ENCODE measurements around the gene NHLRC4.

Gene NHLRC4

GRCh38 chr16:565419-566330 lies 1.1 kb upstream of the NHLRC4 start:
- DNase-seq (ENCODE audit: low spot score) = peak; percentile 71

GRCh38 chr16:567373-568256 lies 810 bp downstream of the NHLRC4 start:
- no peak for DNase-seq (ENCODE audit: low spot score)

- DNase-seq (ENCODE audit: low spot score) = no peak
Measured at GRCh38 chr16:568401-569258, 1.8 kb downstream of the NHLRC4 start.

- DNase-seq (ENCODE audit: low spot score) = peak; percentile 57
Measured at GRCh38 chr16:569445-570254, 2.8 kb downstream of the NHLRC4 start, which contains the start of gene PIGQ. PIGQ (plus strand) TSS chr16:569968; CDS start chr16:574075, 4,107 bp downstream.

DNA sequence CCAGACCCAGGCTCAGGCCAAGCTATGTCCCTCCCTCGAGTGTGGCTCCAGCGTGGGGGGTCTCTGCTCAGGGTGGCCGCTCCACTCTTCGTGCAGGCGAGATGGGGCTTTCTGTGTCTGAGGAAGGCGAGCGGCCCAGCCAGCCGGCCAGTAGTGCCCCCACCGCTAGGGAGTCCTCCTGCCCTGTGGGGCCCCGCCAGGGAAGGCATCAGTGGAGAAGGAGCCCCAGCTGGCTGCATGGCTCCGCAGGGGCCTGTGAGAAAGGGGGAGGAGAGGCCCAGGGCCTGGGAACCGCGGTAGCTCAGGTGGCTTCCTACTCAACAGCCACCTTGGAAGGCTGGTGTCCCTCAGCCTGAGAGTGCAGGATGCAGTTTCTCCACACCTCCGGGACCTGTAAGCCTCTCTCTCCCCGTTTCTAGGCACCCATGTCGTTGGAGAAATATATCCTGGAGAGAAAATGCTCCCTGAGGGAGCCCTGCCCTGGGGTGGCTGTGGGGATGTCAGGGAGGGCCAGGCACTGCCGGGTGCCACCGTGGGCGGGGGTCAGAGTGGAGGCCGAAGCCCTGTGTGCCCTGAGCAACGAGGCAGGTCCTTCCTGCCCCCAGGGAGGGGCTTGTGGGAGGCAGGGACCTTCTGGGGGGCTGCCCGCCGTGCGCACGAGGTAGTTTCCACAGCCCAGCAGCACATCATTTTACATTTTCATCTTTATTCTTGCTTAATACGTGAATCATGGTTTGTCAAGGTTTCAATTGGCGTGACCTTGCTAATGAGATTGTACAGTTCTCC lies 6.3 kb downstream of the NHLRC4 start:
- DNase-seq (ENCODE audit: low spot score) = no peak

GRCh38 chr16:574021-574760 lies 7.4 kb downstream of the NHLRC4 start:
- no peak for DNase-seq (ENCODE audit: low spot score)

GRCh38 chr16:575354-576196 lies 8.8 kb downstream of the NHLRC4 start:
- DNase-seq (ENCODE audit: low spot score) = no peak

DNA sequence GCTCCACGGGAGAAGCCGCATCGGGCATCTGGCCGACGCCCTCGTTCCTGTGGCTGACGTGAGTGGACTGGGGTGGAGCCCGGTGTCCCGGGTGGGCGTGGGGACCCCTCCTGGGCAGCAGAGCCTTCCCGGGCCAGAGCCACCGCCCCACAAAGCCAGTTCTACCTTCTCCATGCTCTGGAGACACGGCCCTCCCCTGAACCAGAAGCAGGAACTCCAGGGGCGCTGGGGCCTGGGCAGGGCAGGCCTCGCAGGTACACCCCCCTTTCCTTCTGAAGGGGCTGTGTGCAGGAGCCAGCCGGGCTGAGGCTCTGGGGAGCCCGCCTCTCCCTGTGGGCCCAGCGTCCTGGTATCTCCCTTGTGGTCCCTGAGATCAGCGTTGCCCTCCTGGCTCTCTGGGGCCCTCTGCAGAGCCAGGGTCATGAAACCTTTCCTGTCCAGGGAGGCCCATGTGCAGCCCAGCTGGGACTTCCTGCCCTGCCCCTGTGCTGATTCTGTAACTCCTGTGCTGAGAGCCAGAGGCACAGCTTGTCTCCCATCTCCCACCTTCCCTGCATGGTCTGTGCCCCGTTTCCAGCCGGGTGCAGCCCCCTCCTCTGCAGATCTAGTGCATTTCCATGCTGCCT lies 9.5 kb downstream of the NHLRC4 start:
- DNase-seq (ENCODE audit: low spot score) = no peak

DNA sequence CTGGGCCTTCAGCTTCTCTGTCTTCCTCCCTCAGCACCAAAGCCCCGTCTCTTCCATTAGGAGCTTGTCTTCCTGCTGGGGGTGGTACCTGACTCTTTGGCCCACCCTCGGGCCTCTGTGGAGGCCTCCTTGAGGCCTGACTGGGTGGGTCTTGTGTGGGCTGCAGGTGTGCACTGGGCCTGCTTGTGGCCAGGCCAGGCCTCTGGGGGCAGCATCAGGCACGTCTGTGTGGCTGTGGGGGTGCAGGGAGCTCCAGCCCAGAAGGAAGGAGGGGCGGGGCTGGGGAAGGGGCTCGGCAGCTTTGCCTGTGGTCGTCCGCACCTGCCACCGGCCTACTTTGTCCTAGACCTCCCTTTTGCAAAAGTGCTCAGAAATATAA lies 10.0 kb downstream of the NHLRC4 start:
- no peak for DNase-seq (ENCODE audit: low spot score)

DNA sequence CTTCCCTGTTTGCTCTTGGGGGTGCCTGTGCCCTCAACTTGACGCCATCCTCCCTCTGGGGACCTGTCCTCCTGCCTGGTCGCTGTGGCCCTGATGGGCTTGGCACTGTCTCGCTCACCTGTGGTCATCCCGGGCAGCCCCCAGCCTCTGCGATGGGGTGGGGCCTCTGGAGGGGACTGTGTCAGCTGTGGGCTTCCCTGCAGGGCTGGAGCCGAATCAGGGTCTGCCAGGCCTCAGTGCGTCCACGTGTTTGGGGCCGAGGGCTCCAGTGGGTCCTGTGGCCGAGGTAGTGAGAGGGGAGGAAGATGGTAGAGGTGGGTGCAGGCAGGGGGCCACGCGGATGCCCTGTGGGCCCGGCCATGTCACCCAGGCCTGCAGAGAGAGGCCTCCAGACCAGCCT lies 11.0 kb downstream of the NHLRC4 start:
- no peak for DNase-seq (ENCODE audit: low spot score)

DNA sequence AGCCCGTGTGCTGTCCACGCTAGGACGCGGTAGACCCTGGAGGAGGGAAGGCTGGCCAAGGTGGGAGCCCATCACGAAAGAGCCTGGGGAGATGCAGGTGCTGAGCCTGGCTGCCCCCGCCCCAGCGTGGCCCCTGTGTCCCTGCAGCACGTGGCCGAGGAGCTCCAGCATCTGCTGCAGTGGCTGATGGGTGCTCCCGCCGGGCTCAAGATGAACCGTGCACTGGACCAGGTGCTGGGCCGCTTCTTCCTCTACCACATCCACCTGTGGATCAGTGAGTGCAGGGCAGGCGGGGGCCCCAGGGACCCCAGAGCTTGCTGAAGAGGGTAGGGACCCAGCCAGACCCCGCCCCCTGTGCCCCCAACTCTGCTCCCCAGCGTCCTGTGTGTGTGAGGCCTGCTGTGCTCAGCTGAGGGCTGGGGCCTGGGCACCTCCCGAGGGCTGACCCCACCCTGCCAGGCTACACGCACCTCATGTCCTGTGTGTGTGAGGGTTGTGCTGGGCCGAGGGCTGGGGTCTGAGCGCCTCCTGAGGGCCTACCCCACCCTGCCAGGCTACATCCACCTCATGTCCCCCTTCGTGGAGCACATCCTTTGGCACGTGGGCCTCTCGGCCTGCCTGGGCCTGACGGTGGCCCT lies 11.5 kb downstream of the NHLRC4 start:
- no peak for DNase-seq (ENCODE audit: low spot score)

DNA sequence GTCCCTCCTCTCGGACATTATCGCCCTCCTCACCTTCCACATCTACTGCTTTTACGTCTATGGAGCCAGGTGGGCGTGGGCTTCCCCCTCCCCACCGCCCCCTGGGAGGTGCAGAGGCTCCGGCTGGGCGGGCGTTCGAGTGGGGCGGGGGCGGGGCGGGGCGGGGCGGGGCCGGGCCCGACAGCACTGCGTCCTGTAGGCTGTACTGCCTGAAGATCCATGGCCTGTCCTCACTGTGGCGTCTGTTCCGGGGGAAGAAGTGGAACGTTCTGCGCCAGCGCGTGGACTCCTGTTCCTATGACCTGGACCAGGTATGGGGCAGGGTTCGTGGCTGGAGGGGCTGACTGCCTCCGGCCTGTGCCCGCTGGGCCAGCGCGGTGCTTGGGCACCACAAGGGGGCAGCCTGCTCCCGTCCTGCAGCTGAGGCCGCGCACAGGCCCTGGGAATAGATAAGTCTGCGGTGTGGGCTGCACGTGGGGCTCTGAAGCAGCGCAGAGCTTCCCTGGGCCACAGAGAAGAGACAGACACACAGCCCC lies 12.1 kb downstream of the NHLRC4 start:
- peak; percentile 79 for DNase-seq (ENCODE audit: low spot score)

GRCh38 chr16:580141-580945 lies 13.5 kb downstream of the NHLRC4 start:
- DNase-seq (ENCODE audit: low spot score) = no peak

DNA sequence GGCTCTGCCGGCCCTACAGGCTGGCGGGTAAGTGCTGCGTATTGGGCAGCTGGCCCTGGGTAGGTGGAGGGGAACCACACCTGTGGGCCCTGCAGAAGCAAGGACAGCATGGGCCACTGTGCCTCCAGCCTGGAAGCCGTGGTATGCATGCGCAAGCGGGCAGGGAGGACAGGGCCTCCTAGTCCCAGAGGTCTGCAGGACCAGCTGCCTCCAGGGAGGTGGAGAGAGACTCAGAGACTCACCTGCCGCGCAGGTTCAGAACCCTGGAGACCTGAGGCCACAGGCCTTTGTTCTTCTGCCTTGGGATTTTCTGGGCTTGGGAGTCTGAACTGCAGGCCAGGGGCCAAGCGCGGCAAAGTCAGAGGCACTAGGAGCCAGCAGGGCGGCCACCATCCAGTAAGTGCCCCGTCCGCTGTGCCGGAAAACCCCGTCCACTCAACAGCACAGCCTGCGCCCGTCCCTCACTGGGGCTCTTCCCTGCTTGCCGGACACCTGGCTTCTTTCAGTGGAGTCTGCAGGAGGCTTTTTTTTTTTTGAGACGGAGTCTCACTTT lies 14.2 kb downstream of the NHLRC4 start:
- DNase-seq (ENCODE audit: low spot score) = no peak

DNA sequence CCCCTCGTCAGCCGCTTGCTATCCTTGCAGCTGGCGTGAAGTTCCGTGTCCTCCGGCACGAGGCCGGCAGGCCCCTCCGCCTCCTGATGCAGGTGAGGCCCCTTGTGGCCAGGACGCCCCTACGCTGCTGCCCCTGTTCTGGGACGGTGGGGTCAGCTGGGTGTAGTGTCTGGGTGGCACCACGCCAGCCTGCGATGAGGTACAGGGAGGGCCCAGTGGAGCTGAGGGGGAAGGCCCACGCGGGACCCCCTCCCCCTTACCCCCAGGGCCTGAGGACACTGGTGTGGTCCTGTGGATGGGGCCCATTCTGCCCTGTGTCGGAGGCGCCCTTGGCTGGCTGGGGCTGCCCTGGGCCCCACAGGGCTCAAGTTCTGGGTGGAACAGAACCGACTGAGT lies 15.4 kb downstream of the NHLRC4 start:
- no peak for DNase-seq (ENCODE audit: low spot score)
